GM12878 (cell line): ENCODE results near the gene TRABD2B. TPM values are rescaled to one million over a fixed set of nuclear protein-coding genes. Genes with fewer than 3 reads are reported as not detected.

Experiments used
- ATAC-seq: fragments of 200-7000 bp; cut with Tn5 transposase; 3 replicates; pipeline ENCODE4 v1.9.1; 2020; ENCODE audit warnings: mild to moderate bottlenecking, moderate library complexity
- BruUV-seq: library from RNA; stranded (reverse); fragments of 400-500 nt; replicated peaks from 2 replicates; lab custom pipeline; 2021; lab: Mats Ljungman, UMichigan
- CTCF ChIA-PET: fragments of 300-600 bp; sonication (Branson Sonifier 250); formaldehyde crosslinking; extraction: SDS; loops from one replicate; lab custom pipeline; 2021; ENCODE audit warnings: inconsistent platforms; lab: Yijun Ruan, JAX
- POLR2A ChIA-PET: fragments of 350-600 bp; formaldehyde crosslinking; extraction: SDS; loops from one replicate; lab custom pipeline; 2021; ENCODE audit warnings: inconsistent platforms; lab: Charles Lee
- RAD21 ChIA-PET: fragments of 300-600 bp; sonication (Branson Sonifier 250); formaldehyde crosslinking; loops from one replicate; lab custom pipeline; 2023; ENCODE audit warnings: antibody characterized with exemption; ENCODE audit not compliant: unreplicated experiment; lab: Charles Lee
- SMC1A ChIA-PET: fragments of 300-600 bp; sonication (Branson Sonifier 250); formaldehyde crosslinking; loops from one replicate; lab custom pipeline; 2023; ENCODE audit not compliant: unreplicated experiment, uncharacterized antibody; lab: Charles Lee
- DNase-seq: peaks from one replicate; pipeline ENCODE4 v3.0.0-alpha.2; 2011; ENCODE audit warnings: low read depth, low spot score
- FAIRE-seq: peaks from 3 replicates; lab custom pipeline; 2011; peaks lifted over from hg19 to GRCh38; lab: Jason Lieb, UNC
- H2AFZ ChIP-seq: 2 replicates; pipeline ENCODE4 v1.6.0; 2011; ENCODE audit warnings: low read depth, low read length, control low read depth; ENCODE audit not compliant: control insufficient read depth
- H3K27ac ChIP-seq: 2 replicates; pipeline ENCODE4 v1.5.1; 2011; ENCODE audit warnings: control low read depth; ENCODE audit not compliant: control insufficient read depth, insufficient read depth
- H3K27me3 ChIP-seq, 2 experiments: replicated peaks in 1 of 2; 2 replicates each; pipeline versions ENCODE4 v1.6.0 to v1.6.1; 2011; ENCODE audit warnings: low read length in 1 of 2; ENCODE audit not compliant: control insufficient read depth in 2 of 2, insufficient read depth in 2 of 2
- H3K36me3 ChIP-seq, 2 experiments: 2 replicates each; pipeline ENCODE4 v1.5.1; 2011; ENCODE audit warnings: low read length in 1 of 2; ENCODE audit not compliant: control insufficient read depth in 2 of 2, insufficient read depth in 2 of 2
- H3K4me1 ChIP-seq: 2 replicates; pipeline ENCODE4 v1.6.1; 2011; ENCODE audit warnings: mild to moderate bottlenecking, low read length, moderate library complexity, mixed read lengths; ENCODE audit not compliant: control insufficient read depth, insufficient read depth
- H3K4me2 ChIP-seq: 2 replicates; pipeline ENCODE4 v1.6.0; 2011; ENCODE audit warnings: control low read depth; ENCODE audit not compliant: control insufficient read depth, insufficient read depth
- H3K4me3 ChIP-seq: fragments of 200-600 bp; sonication (generic); 2 replicates; pipeline ENCODE4 v1.5.1; 2016
- H3K79me2 ChIP-seq: 2 replicates; pipeline ENCODE4 v1.6.0; 2011; ENCODE audit warnings: low read length; ENCODE audit not compliant: control insufficient read depth, insufficient read depth
- H3K9ac ChIP-seq: 2 replicates; pipeline ENCODE4 v1.8.0; 2011; ENCODE audit warnings: low read length, control low read depth, mixed read lengths; ENCODE audit not compliant: control insufficient read depth, insufficient read depth
- H3K9me3 ChIP-seq: replicated peaks from 3 replicates; pipeline ENCODE4 v1.5.1; 2011; ENCODE audit warnings: mild to moderate bottlenecking, low read length; ENCODE audit not compliant: control insufficient read depth, insufficient read depth
- H4K20me1 ChIP-seq: 2 replicates; pipeline ENCODE4 v1.6.0; 2011; ENCODE audit not compliant: control insufficient read depth, insufficient read depth
- NFYB ChIP-seq: IDR thresholded peaks from 2 replicates; pipeline ENCODE4 v1.6.1; 2011; ENCODE audit warnings: low read depth, mild to moderate bottlenecking, low read length, improper control_type of control experiment, moderate library complexity; ENCODE audit not compliant: insufficient read depth
- TBL1XR1 ChIP-seq: IDR thresholded peaks from 2 replicates; pipeline ENCODE4 v1.6.1; 2012; ENCODE audit warnings: low read depth, low read length, improper control_type of control experiment
- WGBS: methylation state at CpG from one replicate; pipeline ENCODE4 v1.1.6; 2016; ENCODE audit warnings: low lambda C conversion rate; ENCODE audit not compliant: insufficient replicate concordance, insufficient coverage; ENCODE audit errors: missing lambda C conversion rate; 5-methylcytosine and 5-hydroxymethylcytosine counted together
- in situ Hi-C: fragments of 300-500 bp; cut with MboI; formaldehyde crosslinking; loops from 9 replicates; pipeline ENCODE4 v1.14.3; 2018; ENCODE audit warnings: mixed read lengths
- intact Hi-C: fragments of 100-400 bp; cut with micrococcal nuclease; formaldehyde crosslinking; loops from one replicate; pipeline ENCODE4 v1.14.2; 2022; ENCODE audit not compliant: unreplicated experiment
- polyA plus RNA-seq, 11 experiments: library from polyadenylated mRNA; depleted of rRNA in 4 of 11; unstranded in 6 of 11; stranded (reverse) in 5 of 11; fragments of >200 nt; fragmentation: Nextera tagmentation in 4 of 11; fragmentation: Illumina TruSeq in 1 of 11; extraction: Ambion mirVana in 4 of 11; extraction: Trizol in 1 of 11; gene quantifications; 1 replicate in 1 of 11; 2 replicates in 10 of 11; pipeline versions ENCODE4 v1.2.1 to v1.2.3, GENCODE V29; 2011 to 2016; ENCODE audit warnings: inconsistent platforms in 2 of 11, missing spikeins in 2 of 11, low read depth in 1 of 11
- total RNA-seq, 4 experiments: library from RNA; depleted of rRNA in 3 of 4; stranded (reverse); fragments of >200 nt in 3 of 4; fragmentation: Illumina TruSeq in 1 of 4; extraction: Trizol in 1 of 4; gene quantifications; 2 replicates each; pipeline versions ENCODE4 v1.2.1 to v1.2.3, GENCODE V29; 2013 to 2021

Gene TRABD2B
- total and polyA plus RNA-seq, 10 of the 15 experiments (the other 5 are each of a cell fraction or from before 2014, with no cell fraction given) = not detected

DNA sequence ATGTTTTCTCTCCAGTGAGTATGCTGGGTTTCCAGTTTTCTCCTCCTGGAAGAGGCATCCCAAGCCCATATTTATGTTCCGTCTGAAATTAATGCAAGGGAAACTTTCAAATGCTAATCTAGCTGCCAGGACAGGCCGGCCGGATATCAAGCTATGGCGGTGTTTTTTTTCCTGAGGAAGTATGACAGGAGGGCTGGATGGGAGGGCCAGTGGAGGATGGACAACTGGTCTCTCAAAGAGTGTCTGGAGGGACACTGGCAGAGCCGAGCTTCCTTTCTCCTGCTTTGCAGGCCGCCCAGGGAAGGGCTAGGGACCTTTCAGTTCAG lies 212.7 kb downstream of the TRABD2B start:
- no peaks in the 10 kb centered on the region for H4K20me1 ChIP-seq
- SMC1A ChIA-PET = no interaction called here
- H3K27me3 ChIP-seq = peaks cover 0 to 1% of the 10 kb centered on the region in 2 experiments; a peak in 3 of 4 replicates
- H3K9me3 ChIP-seq = no peaks in the 10 kb centered on the region
- no TSS peak for BruUV-seq
- TF ChIP-seq TBL1XR1 = no peak
- no peak overlapping the region for H3K4me2 ChIP-seq
- DNase-seq (no peak), ATAC-seq (no peak), FAIRE-seq (no peak)
- POLR2A ChIA-PET = no interaction called here
- H3K79me2 ChIP-seq = no peaks in the 10 kb centered on the region
- no peaks in the 10 kb centered on the region for H3K4me1 ChIP-seq
- in situ Hi-C loops (no loop called here), intact Hi-C loops (no loop called here)
- H3K36me3 ChIP-seq = no peaks in the 10 kb centered on the region
- no peak overlapping the region for H3K4me3 ChIP-seq
- RAD21 ChIA-PET = no interaction called here
- H3K9ac ChIP-seq = no peak overlapping the region
- CTCF ChIA-PET = no interaction called here
- WGBS = 21% methylated on average over 6 of the region's 6 CpGs
- no peak overlapping the region for H3K27ac ChIP-seq
- H2AFZ ChIP-seq = no peak overlapping the region

DNA sequence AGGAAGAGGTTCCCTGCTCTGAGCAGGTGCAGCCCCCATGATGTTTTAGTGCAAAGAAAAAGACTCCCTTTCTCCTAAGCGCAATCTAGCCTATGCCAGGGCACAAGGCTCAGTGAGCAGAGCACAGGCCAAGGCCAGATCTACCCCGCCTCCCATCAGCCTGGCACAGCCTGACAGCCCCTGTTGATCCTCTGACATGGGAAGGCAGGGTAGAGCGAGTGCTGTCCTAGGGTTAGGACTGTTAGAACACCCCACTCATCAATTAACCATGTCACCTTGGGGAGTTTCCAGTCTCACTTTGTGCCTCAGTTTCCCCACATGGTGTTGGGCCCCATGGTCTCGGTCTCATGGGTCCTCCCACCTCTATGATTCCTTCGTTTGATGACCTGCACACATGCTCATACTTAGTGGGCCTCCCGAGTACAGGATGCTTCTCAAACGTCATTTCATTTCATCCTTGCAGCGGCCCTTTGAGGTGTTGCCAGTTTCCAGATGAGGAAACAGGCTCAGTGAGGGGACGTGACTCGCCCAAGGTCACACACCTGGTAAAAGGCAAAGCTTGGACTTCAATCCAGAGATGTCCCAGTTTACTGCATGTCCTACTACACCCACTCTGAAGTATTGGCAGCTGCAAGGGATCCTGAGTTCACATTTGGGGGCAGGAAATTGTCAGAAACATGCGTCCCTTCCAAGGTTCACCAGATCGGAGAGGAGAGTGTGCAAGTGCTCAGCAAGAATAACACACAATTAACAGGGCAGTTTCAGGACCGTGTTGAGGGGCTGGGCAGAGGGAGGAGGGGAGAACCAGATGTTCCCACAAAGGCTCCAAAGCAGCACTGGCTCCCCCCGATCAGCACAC lies 213.3 kb downstream of the TRABD2B start:
- Histone ChIP-seq H3K4me1 (no peaks in the 10 kb centered on the region), H3K27me3 (peaks cover 0 to 1% of the 10 kb centered on the region in 2 experiments; a peak in 3 of 4 replicates), H3K9ac (no peak overlapping the region), H3K9me3 (no peaks in the 10 kb centered on the region), H2AFZ (no peak overlapping the region), H4K20me1 (no peaks in the 10 kb centered on the region), H3K79me2 (no peaks in the 10 kb centered on the region), H3K4me2 (no peak overlapping the region), H3K36me3 (no peaks in the 10 kb centered on the region), H3K4me3 (no peak overlapping the region), H3K27ac (no peak overlapping the region)
- in situ Hi-C loops (no loop called here), intact Hi-C loops (no loop called here)
- CTCF ChIA-PET = no interaction called here
- no peak for FAIRE-seq
- RAD21 ChIA-PET = no interaction called here
- ATAC-seq = no peak
- no peak for DNase-seq
- BruUV-seq = no TSS peak
- POLR2A ChIA-PET = no interaction called here
- WGBS = 21% methylated on average over 14 of the region's 14 CpGs
- SMC1A ChIA-PET = no interaction called here
- TF ChIP-seq NFYB = no peak
